ENCODE data around the gene DNAJC13. TPM values are rescaled to one million over a fixed set of nuclear protein-coding genes. Genes with fewer than 3 reads are reported as not detected.
A peak's percentile ranks its signal among the peaks of the same experiment; 100 is the strongest.
"Not testable (repeated sequence)": the region's sequence is repeated elsewhere in the genome, so short reads cannot be mapped to it uniquely, and the experiment has no call there.

The DNAJC13 gene
- polyA plus RNA-seq, 2 of the 4 experiments (the other 2 are of a cell fraction): 17.0 to 29.8 TPM

DNA sequence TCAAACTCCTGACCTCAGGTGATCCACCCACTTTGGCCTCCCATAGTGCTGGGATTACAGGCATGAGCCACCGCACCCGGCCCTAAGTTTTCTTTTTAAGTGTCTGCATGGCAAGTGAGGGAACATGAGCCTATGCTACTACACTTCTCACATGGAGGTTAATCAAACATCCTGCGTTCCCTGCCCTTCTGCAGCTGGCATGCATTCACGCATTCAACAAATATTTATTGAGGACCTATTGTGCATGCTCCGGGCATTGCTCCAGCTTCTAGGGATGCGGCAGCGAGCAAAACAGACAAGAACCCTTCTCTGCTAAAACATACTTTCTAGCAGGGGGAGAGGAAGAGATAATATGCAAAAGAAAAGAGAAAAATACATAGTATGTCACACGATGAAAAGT lies 137.1 kb downstream of the DNAJC13 start:
- ChIA-PET POLR2A (no interaction called here), CTCF (interaction anchor here (1.7 kb wide), 1 partner anchor 18 kb away, joined by 5 read pairs; no protein-coding TSS in a partner anchor)
- TF ChIP-seq, protein P1, sequence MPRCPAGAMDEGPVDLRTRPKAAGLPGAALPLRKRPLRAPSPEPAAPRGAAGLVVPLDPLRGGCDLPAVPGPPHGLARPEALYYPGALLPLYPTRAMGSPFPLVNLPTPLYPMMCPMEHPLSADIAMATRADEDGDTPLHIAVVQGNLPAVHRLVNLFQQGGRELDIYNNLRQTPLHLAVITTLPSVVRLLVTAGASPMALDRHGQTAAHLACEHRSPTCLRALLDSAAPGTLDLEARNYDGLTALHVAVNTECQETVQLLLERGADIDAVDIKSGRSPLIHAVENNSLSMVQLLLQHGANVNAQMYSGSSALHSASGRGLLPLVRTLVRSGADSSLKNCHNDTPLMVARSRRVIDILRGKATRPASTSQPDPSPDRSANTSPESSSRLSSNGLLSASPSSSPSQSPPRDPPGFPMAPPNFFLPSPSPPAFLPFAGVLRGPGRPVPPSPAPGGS (IDR thresholded peaks at IDR 0.05): no peak
- TF ChIP-seq EP300 (IDR thresholded peaks at IDR 0.05): no peak
- TF ChIP-seq, protein P2, sequence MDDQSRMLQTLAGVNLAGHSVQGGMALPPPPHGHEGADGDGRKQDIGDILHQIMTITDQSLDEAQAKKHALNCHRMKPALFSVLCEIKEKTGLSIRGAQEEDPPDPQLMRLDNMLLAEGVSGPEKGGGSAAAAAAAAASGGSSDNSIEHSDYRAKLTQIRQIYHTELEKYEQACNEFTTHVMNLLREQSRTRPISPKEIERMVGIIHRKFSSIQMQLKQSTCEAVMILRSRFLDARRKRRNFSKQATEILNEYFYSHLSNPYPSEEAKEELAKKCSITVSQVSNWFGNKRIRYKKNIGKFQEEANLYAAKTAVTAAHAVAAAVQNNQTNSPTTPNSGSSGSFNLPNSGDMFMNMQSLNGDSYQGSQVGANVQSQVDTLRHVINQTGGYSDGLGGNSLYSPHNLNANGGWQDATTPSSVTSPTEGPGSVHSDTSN (IDR thresholded peaks at IDR 0.05): no peak
- Histone ChIP-seq H3K27ac (no peak overlapping the region), H3K4me3 (no peak overlapping the region), H3K4me1 (peaks cover 8% of the 10 kb centered on the region; the same call in 1 of the 3 replicates), H3K4me2 (peak overlapping the region; percentile 14; the same call in 1 of the 3 replicates), H3K9me3 (no peaks in the 10 kb centered on the region)
- peak in 1 of 2 experiments; percentile 2 for DNase-seq (ENCODE audit: low read depth in 1 of 2, low spot score in 1 of 2)
- 35% methylated on average over 6 of the region's 8 CpGs for WGBS (ENCODE audit: missing lambda C conversion rate)
- no peak; a peak in 1 of 6 replicates for ATAC-seq
- FAIRE-seq: no peak

DNA sequence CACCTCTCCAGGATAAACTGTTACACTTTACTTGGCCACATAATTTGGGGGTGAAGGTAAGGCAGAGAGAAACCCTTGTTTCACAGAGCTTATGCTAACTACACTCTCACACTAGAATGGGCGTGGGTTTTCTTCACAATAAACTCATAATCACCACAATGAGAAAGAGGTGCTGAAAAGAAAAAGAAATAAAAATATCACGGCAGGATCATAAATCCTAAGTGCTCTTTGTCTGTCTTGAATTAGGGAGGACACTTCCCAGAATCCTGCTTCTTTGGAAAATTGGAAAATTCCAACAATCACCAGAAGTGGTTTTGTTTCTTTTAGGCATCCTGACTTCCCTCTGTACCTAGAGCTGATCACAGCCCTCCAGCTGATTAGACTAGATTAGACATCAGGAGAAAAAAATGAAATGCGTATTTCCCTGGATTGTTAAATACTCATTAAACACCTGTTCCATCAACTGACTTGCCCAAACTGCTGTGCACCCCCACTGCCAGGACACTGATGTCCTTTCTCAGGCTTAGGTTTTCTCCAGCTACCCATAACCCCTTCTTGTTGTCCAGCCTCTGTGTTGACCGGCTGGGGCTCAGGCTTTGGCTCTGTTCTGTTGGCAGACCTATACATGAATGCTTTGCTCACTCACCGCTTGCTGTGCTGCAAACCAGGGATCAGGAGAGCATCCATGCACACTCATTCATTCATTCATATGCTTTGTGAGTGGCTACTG lies 138.2 kb downstream of the DNAJC13 start:
- ChIA-PET POLR2A (no interaction called here), CTCF (interaction anchor here (0.6 kb wide), 1 partner anchor 86 kb away, joined by 5 read pairs; no protein-coding TSS in a partner anchor)
- DNase-seq (ENCODE audit: low read depth in 1 of 2, low spot score in 1 of 2): no peak
- Histone ChIP-seq H3K4me3 (no peak overlapping the region), H3K27ac (no peak overlapping the region), H3K4me2 (no peak overlapping the region), H3K9me3 (no peaks in the 10 kb centered on the region), H3K4me1 (peaks cover 8% of the 10 kb centered on the region; the same call in 1 of the 3 replicates)
- FAIRE-seq: no peak
- WGBS (ENCODE audit: missing lambda C conversion rate): 87% methylated on average over 5 of the region's 5 CpGs
- TF ChIP-seq FOSB (CRISPR knock-in tag; IDR thresholded peaks at IDR 0.05): no peak
- no peak for ATAC-seq

DNA sequence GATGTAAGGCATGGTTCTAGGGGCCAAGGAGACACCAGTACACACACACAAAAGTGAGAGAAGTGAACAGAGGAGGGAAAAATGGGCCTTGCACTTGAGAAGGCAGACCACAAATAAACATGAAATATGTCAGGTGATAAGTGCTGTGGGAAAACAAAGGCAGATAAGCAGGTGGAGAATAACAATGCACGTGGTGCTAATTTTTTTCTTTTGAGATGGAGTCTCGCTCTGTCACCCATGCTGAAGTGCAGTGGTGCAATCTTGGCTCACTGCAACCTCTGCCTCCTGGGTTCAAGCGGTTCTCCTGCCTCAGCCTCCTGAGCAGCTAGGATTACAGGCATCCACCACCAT lies 138.7 kb downstream of the DNAJC13 start:
- FAIRE-seq; POLR2A ChIA-PET; H3K4me3 ChIP-seq; ATAC-seq; H3K27ac ChIP-seq; DNase-seq (ENCODE audit: low read depth in 1 of 2, low spot score in 1 of 2); H3K9me3 ChIP-seq; H3K4me2 ChIP-seq; H3K4me1 ChIP-seq: not testable (repeated sequence)
- WGBS (ENCODE audit: missing lambda C conversion rate): 100% methylated on average over 3 of the region's 3 CpGs
- CTCF ChIA-PET: interaction anchor here (0.6 kb wide), 1 partner anchor 85 kb away, joined by 5 read pairs; no protein-coding TSS in a partner anchor

DNA sequence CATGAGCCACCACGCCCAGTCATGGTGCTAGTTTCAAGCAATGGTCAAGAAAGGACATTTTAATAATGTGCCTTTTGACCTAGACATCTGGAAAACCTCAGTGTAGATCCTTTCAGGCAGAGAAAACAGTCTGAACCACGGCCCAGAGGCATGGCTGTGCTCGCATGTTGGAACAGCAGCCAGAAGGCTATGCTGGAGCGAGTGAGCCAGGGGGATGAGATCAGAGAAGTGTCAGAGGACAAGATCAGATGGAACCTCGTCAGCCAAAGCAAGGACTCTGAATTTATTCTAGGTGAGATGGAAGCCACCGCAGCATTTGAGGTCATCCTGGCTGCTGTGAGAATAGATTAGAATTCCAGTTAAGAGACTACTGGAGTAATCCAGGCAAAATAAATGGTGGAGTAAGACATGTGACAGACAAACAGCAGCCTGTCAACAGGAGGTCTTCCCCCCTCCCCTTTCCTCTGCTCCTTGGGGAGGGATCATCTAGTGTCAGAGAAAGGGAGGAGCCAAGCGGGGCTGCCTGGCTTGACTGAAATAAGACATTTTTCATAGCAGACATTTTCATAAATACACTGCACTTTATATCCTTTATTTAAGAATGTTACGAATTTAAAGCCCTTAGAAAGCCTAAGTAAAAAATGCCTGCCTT lies 139.3 kb downstream of the DNAJC13 start:
- no peak for DNase-seq (ENCODE audit: low read depth in 1 of 2, low spot score in 1 of 2)
- no peak for TF ChIP-seq RAD21 (conservative IDR thresholded peaks at IDR 0.05 in 1 of 2, IDR thresholded peaks at IDR 0.05 in 1 of 2)
- TF ChIP-seq, protein P3, sequence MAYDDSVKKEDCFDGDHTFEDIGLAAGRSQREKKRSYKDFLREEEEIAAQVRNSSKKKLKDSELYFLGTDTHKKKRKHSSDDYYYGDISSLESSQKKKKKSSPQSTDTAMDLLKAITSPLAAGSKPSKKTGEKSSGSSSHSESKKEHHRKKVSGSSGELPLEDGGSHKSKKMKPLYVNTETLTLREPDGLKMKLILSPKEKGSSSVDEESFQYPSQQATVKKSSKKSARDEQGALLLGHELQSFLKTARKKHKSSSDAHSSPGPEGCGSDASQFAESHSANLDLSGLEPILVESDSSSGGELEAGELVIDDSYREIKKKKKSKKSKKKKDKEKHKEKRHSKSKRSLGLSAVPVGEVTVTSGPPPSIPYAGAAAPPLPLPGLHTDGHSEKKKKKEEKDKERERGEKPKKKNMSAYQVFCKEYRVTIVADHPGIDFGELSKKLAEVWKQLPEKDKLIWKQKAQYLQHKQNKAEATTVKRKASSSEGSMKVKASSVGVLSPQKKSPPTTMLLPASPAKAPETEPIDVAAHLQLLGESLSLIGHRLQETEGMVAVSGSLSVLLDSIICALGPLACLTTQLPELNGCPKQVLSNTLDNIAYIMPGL (CRISPR knock-in tag; IDR thresholded peaks at IDR 0.05; ENCODE audit: borderline replicate concordance): no peak
- no peak for TF ChIP-seq HOXA7 (CRISPR knock-in tag; IDR thresholded peaks at IDR 0.05)
- no peak for TF ChIP-seq RARB (CRISPR knock-in tag; IDR thresholded peaks at IDR 0.05)
- no peak for TF ChIP-seq EP300 (IDR thresholded peaks at IDR 0.05)
- TF ChIP-seq GATA3 (IDR thresholded peaks at IDR 0.05; ENCODE audit: borderline replicate concordance): no peak
- no peak for TF ChIP-seq ZC3H11A (IDR thresholded peaks at IDR 0.05)
- no peak for TF ChIP-seq MAFK (IDR thresholded peaks at IDR 0.05; ENCODE audit: partially characterized antibody)
- TF ChIP-seq CHD4 (IDR thresholded peaks at IDR 0.05; ENCODE audit: borderline replicate concordance): no peak
- no peak for TF ChIP-seq POLR2AphosphoS2 (conservative IDR thresholded peaks at IDR 0.05; ENCODE audit: low read length)
- no peak for FAIRE-seq
- CTCF ChIA-PET: interaction anchor here (2.0 kb wide), 1 partner anchor 20 kb away, joined by 6 read pairs; no protein-coding TSS in a partner anchor
- WGBS (ENCODE audit: missing lambda C conversion rate): 88% methylated on average over 8 of the region's 8 CpGs
- H3K4me3 ChIP-seq: no peak overlapping the region
- peaks cover 8% of the 10 kb centered on the region; the same call in 1 of the 3 replicates for H3K4me1 ChIP-seq
- no peak overlapping the region for H3K4me2 ChIP-seq
- no peaks in the 10 kb centered on the region for H3K9me3 ChIP-seq
- POLR2A ChIA-PET: no interaction called here
- no peak overlapping the region for H3K27ac ChIP-seq
- no peak for ATAC-seq
